T-helper 17 cell (primary cell): ENCODE measurements around the gene MDH1B. TPM values are rescaled to one million over a fixed set of nuclear protein-coding genes. Genes with fewer than 3 reads are reported as not detected.
A peak's percentile ranks its signal among the peaks of the same experiment; 100 is the strongest.

ENCODE experiments used
- ATAC-seq: fragments of 150-1000 bp; cut with Tn5 transposase; 2 replicates; pipeline ENCODE4 v1.10.0; 2021; ENCODE audit warnings: mild to moderate bottlenecking, moderate library complexity
- DNase-seq, 3 donors: peaks; one replicate each; pipeline versions ENCODE4 v3.0.0 to v3.0.0-alpha.2; 2020 to 2021
- H3K9me3 ChIP-seq: one replicate; pipeline ENCODE4 v1.7.0; 2013; ENCODE audit warnings: low read length, mild to moderate bottlenecking; ENCODE audit not compliant: control insufficient read depth, poor library complexity, severe bottlenecking
- H3K27ac Mint-ChIP-seq: one replicate; pipeline ENCODE4 v1.8.0; 2022; ENCODE audit warnings: mild to moderate bottlenecking, moderate library complexity, mixed read lengths
- H3K27me3 Mint-ChIP-seq: one replicate; pipeline ENCODE4 v1.8.0; 2022; ENCODE audit warnings: mixed read lengths
- H3K36me3 Mint-ChIP-seq: one replicate; pipeline ENCODE4 v1.8.0; 2022; ENCODE audit warnings: low read depth, mixed read lengths
- H3K4me1 Mint-ChIP-seq: one replicate; pipeline ENCODE4 v1.8.0; 2022; ENCODE audit warnings: mild to moderate bottlenecking, mixed read lengths
- H3K4me3 Mint-ChIP-seq: one replicate; pipeline ENCODE4 v1.8.0; 2022; ENCODE audit warnings: mild to moderate bottlenecking, moderate library complexity, mixed read lengths
- total RNA-seq, 4 donors: library from RNA in 2 of 4; stranded (reverse) in 2 of 4; gene quantifications; one replicate each; pipeline ENCODE4 v1.2.3 and lab custom pipeline; 2022 to 2026

MDH1B gene
- total RNA-seq, 2 donors from 2014 or later, result not detected

DNA sequence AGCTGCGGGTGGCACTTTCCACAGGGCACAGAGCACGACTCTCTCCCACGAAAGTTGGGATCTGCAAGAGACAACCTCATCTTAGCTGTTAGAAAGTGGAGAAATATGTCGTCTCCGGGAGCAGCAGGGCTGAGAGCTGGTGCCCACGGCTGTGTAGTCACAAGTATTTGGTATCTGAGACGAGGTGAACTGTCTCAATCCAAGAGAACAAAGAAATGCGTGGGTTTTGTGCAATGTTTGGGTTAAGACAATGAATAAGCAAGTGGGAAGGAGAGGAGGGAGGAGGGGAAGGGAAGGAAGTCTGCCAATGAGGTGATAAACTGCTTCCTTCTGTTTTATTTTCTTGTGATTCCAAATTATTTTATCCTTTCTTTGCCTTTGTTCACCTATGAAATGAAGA, 65.0 kb downstream of the MDH1B start:
- H3K27ac Mint-ChIP-seq, result no peak overlapping the region
- H3K4me1 Mint-ChIP-seq, result peaks cover 2% of the 10 kb centered on the region
- H3K9me3 ChIP-seq, result no peaks in the 10 kb centered on the region
- H3K36me3 Mint-ChIP-seq, result peaks cover 2% of the 10 kb centered on the region
- DNase-seq (no peak), ATAC-seq (no peak)
- no peak overlapping the region for H3K4me3 Mint-ChIP-seq
- H3K27me3 Mint-ChIP-seq, result peaks cover 60% of the 10 kb centered on the region

DNA sequence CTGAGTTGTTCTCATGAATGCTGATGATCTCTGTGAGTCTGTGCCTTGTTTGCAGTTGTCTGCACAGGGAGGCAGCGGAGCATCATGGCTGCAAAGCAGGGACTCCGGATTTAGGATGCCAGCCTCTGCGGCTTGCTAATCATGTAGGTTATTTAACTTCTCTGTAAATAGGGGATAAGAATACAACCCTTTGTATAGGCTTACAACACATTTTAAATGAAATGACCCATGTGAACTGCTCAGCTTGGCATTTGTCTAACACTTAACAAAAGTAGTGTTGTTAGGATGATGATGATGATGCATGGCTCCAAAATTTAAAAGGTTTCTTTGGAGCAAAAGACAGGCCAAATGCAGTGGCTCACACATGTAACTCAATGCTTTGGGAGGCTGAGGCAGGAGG, 66.3 kb downstream of the MDH1B start:
- Mint-ChIP-seq H3K36me3 (peaks cover 2% of the 10 kb centered on the region), H3K27ac (no peak overlapping the region), H3K4me3 (no peak overlapping the region), H3K27me3 (peaks cover 53% of the 10 kb centered on the region), H3K4me1 (peaks cover 2% of the 10 kb centered on the region)
- no peak for DNase-seq
- no peak for ATAC-seq
- H3K9me3 ChIP-seq, result no peaks in the 10 kb centered on the region

- H3K4me3 Mint-ChIP-seq, result no peak overlapping the region
- peaks cover 6% of the 10 kb centered on the region for H3K4me1 Mint-ChIP-seq
- ATAC-seq (no peak), DNase-seq (no peak)
- peaks cover 2% of the 10 kb centered on the region for H3K36me3 Mint-ChIP-seq
- no peaks in the 10 kb centered on the region for H3K9me3 ChIP-seq
- H3K27ac Mint-ChIP-seq, result no peak overlapping the region
- H3K27me3 Mint-ChIP-seq, result peaks cover 39% of the 10 kb centered on the region
Measured at GRCh38 chr2:206696910-206697309, 68.2 kb downstream of the MDH1B start.

- H3K9me3 ChIP-seq, result no peaks in the 10 kb centered on the region
- Mint-ChIP-seq H3K4me3 (no peak overlapping the region), H3K27me3 (peaks cover 25% of the 10 kb centered on the region), H3K27ac (no peak overlapping the region), H3K36me3 (peaks cover 2% of the 10 kb centered on the region), H3K4me1 (peaks cover 9% of the 10 kb centered on the region)
- peak in 1 of 3 donors; percentile 28 for DNase-seq
- peak; percentile 62 for ATAC-seq
Measured at GRCh38 chr2:206693399-206694137, 71.6 kb downstream of the MDH1B start.

DNA sequence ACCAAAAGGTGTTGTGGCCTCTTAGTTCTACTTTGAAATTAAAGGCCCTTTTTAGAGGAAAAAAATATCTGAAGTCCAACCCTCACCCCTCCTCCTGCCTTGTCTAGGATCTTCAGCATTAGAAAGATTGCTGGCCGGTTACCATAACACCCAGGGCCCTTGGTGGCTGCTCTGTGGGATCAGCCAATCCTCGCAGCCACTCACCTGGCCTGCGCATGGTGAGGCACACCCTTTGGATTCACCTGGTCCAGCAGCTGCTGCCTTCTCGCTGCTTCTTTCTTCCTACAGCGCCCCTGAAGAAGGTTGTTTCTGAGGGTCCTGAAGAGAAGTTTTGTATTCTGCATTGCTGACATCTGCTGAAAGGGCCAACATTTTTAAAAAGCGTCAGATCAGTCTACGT, 72.2 kb downstream of the MDH1B start:
- Mint-ChIP-seq H3K27ac (no peak overlapping the region), H3K4me1 (peaks cover 9% of the 10 kb centered on the region), H3K27me3 (peaks cover 22% of the 10 kb centered on the region), H3K4me3 (no peak overlapping the region), H3K36me3 (peaks cover 2% of the 10 kb centered on the region)
- no peak for ATAC-seq
- H3K9me3 ChIP-seq, result no peaks in the 10 kb centered on the region
- no peak for DNase-seq

GRCh38 chr2:206688990-206689389, 76.1 kb downstream of the MDH1B start:
- peaks cover 9% of the 10 kb centered on the region for H3K4me1 Mint-ChIP-seq
- peak; percentile 67 for ATAC-seq
- H3K36me3 Mint-ChIP-seq, result no peaks in the 10 kb centered on the region
- H3K9me3 ChIP-seq, result no peaks in the 10 kb centered on the region
- DNase-seq, result no peak
- no peak overlapping the region for H3K27ac Mint-ChIP-seq
- H3K4me3 Mint-ChIP-seq, result no peak overlapping the region
- H3K27me3 Mint-ChIP-seq, result peaks cover 24% of the 10 kb centered on the region

GRCh38 chr2:206688453-206688852, 76.7 kb downstream of the MDH1B start:
- H3K9me3 ChIP-seq, result no peaks in the 10 kb centered on the region
- Mint-ChIP-seq H3K4me3 (no peak overlapping the region), H3K27me3 (peaks cover 24% of the 10 kb centered on the region), H3K4me1 (peaks cover 5% of the 10 kb centered on the region), H3K27ac (no peak overlapping the region), H3K36me3 (no peaks in the 10 kb centered on the region)
- DNase-seq (no peak), ATAC-seq (no peak)

Other genes with a start within 250 kb of the MDH1B start
- not detected for gene FAM237A, start 122.8 kb downstream of the MDH1B start, total RNA-seq
- under 1 TPM in 1 of 2 donors, not detected in 1; 0.23 TPM for gene DYTN, start 46.9 kb downstream of the MDH1B start, total RNA-seq
- gene FASTKD2, start 278 bp upstream of the MDH1B start, total RNA-seq, result 10 to 100 TPM; 21.0 to 27.8 TPM
- gene CPO, start 174.2 kb upstream of the MDH1B start, total RNA-seq, result under 1 TPM in 1 of 2 donors, not detected in 1; 0.22 TPM